GM19463 (cell line): ENCODE results near the gene AQP11.
A peak's percentile ranks its signal among the peaks of the same experiment; 100 is the strongest.
"Not testable (repeated sequence)": the region's sequence is repeated elsewhere in the genome, so short reads cannot be mapped to it uniquely, and the experiment has no call there.

ENCODE experiments used
- ATAC-seq: cut with Tn5 transposase; IDR thresholded peaks from one replicate; pipeline ENCODE4 v1.9.1; 2021; ENCODE audit warnings: mild to moderate bottlenecking, moderate library complexity; ENCODE audit not compliant: unreplicated experiment

The AQP11 gene

DNA sequence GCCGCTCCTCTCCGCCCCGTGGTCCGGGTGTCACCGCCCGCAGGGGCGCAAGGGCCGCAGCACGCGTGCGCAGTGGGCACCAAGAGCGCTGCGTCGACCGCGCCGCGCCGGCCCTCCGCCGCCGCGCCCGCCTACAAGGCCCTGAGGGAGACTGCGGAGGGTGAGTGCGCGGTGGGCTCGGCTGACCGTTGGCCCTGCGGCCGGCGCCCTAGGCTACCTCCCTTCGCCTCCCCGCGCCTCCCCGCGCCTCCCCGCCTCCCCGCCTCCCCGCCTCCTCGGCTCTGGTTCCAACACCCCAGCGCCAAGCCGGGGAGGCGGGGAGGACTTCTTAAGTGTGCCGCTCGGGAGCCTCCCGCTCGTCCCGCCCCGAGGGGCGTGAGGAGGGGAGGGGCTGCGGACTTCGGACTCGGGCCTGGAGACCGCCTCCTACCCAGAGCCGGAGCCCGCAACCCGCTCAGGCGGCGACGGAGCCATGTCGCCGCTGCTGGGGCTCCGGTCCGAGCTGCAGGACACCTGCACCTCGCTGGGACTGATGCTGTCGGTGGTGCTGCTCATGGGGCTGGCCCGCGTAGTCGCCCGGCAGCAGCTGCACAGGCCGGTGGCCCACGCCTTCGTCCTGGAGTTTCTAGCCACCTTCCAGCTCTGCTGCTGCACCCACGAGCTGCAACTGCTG is at the start of gene AQP11:
Gene AQP11 (plus strand): TSS at position 433 of the 673 bp plus-strand sequence. CDS start 40 bp downstream, at position 473.
- ATAC-seq, result peak; percentile 88

- ATAC-seq, result no peak
Observed at GRCh38 chr11:77542296-77542695, 47.5 kb upstream of the AQP11 start.

DNA sequence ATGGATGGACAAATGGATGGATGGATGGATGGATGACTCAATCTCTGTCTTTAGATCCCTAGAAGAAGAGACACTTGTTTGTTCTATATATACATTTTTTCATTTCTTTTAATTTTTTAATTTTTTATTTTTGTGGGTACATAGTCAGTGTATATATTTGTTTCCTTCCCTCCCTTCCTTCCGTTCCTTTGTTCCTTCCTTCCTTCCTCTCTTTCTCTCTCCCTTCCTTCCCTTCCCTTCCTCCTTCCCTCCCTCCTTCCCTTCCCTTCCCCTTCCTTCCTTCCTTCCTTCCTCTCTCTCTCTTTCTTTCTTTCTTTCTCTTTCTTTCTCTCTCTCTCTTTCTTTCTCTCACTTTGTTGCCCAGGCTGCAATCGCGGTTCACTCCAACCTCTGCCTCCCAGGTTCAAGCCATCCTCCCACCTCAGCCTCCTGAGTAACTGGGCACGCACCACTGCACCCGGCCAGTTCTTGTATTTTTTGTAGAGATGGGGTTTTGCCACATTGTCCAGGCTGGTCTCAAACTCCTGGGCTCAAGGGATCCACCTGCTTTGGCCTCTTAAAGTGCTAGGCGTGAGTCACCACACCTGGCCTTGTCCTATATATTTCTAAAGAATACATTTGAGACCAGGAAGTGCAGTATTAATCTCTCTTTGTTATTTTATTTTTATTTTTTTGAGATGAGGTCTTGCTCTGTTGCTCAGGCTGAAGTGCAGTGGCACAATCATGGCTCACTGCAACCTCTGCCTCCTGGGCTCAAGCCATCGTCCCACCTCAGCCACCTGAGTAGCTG is 42.5 kb upstream of the AQP11 start:
- no peak for ATAC-seq

DNA sequence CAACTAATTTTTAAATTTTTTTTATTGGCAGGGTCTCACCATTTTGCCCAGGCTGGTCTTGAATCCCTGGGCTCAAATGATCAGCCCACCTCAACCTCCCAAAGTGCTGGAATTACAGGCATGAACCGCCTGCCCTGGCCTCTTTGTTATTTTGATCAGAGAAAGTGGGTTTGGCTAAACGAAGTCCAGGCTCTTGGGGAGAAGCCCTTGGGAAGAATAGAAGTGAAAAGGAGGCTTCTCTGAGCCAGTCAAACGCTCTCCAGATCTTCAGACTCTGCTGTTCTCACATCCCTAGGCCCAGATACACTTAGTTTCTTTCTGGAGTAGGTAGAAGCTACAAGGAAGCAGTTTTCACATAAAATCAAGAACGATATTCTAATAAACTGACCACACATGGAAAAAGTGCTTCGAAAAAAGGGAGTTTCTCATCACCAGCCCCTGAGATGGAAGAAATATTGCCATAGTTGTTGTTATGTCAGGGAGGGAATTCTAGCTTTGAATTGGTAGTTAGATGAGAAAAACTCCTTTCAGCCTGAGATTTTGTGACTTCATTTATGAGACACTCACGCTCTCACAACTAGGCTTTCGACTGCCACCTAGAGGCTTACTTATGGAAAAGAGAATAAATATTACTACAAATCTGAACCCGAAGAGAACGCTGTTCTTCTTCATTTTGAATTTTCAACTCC is 41.7 kb upstream of the AQP11 start:
- ATAC-seq, result no peak

GRCh38 chr11:77548552-77549445 is 41.0 kb upstream of the AQP11 start:
- ATAC-seq, result no peak

- not testable (repeated sequence) for ATAC-seq
Observed at GRCh38 chr11:77551426-77551825, 38.3 kb upstream of the AQP11 start.

- no peak for ATAC-seq
Observed at GRCh38 chr11:77557553-77557952, 32.2 kb upstream of the AQP11 start.

DNA sequence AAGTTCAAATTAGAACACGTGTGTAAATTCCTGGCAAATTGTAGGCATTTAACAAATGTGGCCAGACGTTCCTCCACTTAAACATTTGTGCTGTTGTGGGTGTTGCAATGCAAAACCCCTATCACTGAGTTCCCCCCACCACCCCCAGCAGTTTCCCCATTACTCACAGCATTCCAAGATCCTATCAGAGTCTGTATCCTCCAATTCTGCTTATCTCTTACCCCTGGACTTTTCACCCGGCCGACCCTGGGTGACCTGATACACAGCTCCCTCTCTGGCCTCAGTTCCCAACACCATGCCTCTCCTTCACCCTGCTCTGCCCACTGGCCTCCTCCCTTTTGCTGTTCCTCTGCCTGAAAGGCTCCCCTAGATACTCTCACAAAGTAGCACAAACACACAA is 31.4 kb upstream of the AQP11 start:
- no peak for ATAC-seq

GRCh38 chr11:77559686-77560401 is 29.9 kb upstream of the AQP11 start:
- no peak for ATAC-seq

GRCh38 chr11:77560605-77561004 is 29.1 kb upstream of the AQP11 start:
- no peak for ATAC-seq

GRCh38 chr11:77561257-77561656 is 28.5 kb upstream of the AQP11 start:
- ATAC-seq, result no peak

DNA sequence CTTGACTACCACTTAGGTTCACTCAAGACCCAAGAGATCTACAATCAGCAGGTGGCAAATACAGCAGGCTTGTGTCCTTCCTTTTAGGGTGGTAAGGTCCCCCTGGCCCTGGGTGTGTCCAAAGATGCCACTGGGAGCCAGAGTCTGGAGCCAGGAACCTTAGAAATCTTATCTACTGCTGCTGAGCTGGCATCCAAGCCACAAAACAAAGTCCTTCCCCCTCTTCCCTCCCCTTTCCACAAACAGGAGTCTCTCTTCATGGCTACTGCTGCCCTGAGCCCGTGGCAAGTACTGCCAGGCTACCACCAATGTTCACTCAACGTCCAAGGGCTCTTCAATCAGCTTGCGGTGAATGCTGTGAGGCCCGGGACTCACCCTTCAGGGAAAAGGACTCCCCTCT is 21.4 kb upstream of the AQP11 start:
- ATAC-seq, result no peak

- ATAC-seq, result no peak
Observed at GRCh38 chr11:77568916-77569675, 20.7 kb upstream of the AQP11 start.

DNA sequence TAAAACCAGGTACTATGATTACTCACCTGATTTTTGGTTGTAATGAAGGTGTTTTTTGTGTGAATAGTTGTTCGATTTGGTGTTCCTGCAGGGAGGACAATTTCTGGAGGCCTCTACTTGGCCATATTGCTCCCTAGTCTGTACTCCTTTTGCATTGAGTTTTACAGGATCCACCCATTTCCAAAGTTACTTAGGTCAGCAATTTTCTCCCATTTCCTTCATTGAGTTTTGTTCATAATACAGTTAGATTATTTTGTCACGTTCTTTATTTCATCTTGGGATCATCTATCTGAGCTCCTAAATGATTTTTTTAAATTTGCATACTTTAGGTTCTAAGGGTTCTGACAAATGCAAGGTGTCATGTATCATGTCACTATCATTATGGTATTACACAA is 20.1 kb upstream of the AQP11 start:
- ATAC-seq, result no peak

DNA sequence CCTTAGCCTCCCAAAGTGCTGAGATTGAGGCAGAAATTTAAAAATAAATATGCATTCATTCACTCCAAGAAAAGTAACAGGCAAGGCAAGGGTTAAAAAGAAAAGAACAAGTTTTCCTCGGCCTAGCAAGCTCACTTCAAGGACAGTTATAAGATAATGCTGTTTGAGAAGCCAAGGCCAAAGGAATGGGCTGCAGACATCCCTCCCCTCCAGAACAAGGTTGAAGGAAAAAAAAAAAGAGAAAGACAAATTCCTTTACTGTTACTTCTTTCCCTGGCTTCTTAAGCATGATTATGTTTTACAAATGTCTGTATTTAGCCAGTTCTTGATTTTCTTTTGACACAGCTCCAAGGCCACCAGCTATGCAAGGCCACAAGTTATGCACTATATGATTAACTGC is 18.9 kb upstream of the AQP11 start:
- not testable (repeated sequence) for ATAC-seq

GRCh38 chr11:77575428-77575827 is 14.3 kb upstream of the AQP11 start:
- not testable (repeated sequence) for ATAC-seq

DNA sequence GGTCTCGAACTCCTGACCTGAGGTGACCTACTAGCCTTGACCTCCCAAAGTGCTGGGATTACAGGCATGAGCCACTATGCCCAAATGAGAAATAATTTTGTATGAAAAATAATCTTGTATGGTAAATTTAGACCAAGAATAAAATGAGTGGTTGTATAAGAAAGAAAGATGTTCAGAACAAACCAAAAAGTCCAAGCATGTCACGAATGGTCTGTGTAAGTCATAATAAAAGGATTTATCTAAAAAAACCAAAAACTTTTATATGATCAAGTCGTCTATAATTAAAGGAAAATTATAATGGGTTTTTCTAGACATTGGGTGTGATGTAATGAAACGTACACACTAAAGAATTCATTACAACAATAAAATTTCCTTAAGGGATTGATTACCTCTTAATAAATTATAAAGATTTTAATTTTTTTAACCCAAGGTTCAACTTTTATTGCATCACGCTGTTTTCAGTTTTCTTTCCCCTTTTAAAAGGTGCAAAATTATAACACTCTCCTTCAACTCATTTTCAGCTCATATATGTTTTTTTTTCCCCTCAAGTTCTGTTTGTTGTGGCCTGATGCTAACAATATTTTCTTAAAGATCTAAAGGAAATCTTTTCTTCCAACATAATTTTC is 8.9 kb upstream of the AQP11 start:
- ATAC-seq, result no peak

- peak; percentile 22 for ATAC-seq
Observed at GRCh38 chr11:77589181-77589520, 602 bp upstream of the AQP11 start.

- ATAC-seq, result no peak
Observed at GRCh38 chr11:77590194-77590782, 535 bp downstream of the AQP11 start.
